GM18907 (cell line): ENCODE results near the gene SLC2A4.
"Not testable (repeated sequence)": the region's sequence is repeated elsewhere in the genome, so short reads cannot be mapped to it uniquely, and the experiment has no call there.

Experiments used
- ATAC-seq: cut with Tn5 transposase; IDR thresholded peaks from one replicate; pipeline ENCODE4 v1.9.1; 2021; ENCODE audit warnings: mild to moderate bottlenecking, moderate library complexity; ENCODE audit not compliant: unreplicated experiment

Gene SLC2A4

DNA sequence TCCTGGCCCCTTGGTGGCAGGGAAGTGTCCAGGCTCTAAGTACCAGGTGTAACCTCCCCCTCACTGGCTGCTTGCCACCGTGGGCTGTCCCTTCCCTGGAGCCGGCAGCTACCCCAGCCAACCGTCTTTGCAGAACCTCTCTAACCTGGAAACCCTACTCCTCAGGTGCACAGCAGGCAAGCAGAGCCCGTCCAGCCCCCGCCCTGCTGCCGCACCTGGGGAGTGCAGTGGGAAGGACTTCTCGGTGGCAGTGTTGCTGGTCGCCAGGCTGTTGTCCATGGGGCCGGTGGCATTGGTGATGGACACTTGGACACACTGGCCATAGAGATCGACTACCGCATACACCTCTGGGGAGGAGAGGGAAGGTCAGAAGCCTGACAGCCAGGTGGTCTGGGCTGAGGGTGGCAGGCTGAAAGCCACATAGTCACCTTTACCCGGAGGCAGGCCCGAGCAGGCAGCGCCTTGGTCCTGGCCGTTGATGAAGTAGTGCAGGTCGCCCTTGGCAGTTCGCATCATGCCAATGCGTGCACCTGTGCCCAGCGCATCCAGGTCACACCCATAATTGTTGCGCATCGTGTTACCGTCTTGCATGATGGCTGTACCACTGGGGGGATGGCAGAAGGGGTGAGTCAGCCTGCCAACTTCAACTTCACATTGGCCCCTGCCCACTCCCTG is 41.1 kb downstream of the SLC2A4 start:
- no peak for ATAC-seq

DNA sequence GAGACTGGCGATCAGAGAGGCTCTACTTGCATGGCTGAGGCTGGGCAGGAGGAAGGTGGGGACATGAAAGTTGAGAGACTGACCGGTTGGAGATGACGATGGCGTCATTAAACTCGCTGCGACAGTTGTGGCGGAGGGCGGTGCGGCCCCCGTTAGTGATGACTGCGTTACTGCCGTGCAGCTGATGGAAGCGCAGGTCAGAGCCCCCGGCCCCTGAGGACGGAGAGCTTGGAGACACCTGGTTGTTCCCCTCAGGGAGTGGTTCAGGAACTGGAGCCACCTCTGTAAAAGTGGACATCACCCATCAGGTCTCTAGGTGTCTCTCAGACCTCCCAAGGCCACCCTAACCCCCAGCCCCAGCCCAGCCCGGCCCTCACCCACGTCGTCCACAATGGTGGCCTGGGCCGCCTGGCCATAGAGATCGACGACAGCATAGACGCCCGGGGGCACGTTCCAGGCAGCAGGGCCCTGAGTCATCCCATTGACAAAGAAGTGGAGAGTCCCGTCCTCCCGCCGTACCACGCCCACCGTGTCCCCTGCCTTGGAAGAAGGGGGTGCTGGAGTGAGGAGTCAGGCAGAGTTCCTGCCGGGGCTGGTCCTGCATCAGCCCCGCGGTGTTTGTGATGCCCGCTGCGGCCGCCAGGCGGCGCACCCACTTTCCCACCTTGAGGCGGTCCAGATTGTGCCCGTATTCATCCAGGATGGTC is 42.4 kb downstream of the SLC2A4 start:
- ATAC-seq: no peak

DNA sequence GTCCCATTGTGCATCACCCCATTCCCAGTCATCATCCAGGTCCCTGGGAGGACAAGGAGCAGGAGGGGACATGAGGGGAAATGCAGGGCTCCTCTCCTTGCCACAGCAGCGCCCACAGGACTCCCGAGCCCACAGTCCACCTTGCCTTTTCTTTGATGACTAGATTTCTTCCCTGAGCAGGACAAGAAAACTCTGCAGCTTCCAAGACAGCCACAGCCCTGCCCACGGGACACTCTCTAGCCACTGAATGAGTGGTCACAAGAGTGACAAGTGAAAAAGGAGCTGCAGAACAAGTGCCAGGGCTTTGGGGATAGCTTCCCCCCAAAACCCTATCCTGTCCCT is 42.9 kb downstream of the SLC2A4 start:
- no peak for ATAC-seq

DNA sequence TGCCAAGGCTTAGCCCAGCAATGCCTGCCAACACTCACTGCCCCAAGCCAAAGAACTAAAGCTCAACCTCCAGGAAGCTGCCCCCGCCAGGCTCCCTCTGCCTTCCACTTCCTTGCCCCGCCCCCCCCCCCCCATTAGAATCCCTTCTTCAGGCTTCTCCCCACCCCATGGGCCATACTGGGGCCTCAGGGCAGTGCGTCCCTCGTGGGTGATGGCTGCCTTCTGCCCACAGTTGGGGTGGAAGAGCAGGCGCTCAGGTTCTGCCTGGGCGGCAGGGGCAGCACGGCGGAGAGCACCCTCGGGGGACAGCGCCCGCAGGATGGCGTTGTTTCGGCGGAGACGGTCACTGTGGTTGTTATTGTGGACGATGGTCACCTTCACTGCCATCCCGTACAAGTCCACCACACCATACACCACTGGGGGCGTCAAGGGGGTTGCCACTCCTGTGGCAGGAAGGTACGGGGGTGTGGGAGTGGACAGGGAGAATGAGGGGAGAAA is 43.6 kb downstream of the SLC2A4 start:
- ATAC-seq: no peak

DNA sequence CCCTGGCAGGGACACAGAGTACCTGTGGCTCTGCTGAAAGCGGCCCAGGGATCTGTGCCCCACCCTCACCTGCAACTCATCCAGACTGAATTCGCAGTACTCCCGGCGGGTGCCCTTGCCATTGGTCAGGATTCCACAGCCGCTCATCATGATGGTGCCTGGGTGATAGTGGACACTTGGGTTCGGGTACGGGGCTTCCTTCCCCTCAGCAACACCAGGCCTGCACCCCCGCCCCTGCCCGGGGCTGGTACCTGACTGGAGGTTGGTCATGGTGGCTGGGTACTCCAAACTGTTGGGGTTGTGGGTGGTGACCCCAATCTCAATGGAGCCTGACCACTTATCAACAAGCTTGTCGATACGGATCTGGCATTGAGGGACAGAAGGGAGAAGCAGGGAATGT is 44.7 kb downstream of the SLC2A4 start:
- ATAC-seq: no peak

DNA sequence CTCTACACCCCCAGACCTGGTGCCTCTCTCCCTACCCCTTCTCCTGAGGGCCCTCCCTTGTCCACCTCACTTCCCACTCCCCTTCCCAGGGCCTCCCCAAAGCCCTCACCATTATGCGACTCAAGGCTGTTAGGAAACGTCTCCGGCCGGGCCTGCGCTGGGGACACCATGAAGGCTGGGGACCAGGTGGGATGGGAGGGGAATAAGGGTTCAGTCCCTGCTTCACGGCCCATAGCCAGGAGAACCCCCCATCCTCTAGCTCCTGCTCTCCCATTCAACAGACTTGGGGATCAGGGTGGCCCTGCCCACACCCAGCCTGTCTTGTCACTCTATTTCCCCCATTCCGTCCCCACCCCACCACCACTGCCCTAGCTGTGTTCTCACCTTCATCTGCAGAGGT is 45.5 kb downstream of the SLC2A4 start:
- ATAC-seq: no peak

DNA sequence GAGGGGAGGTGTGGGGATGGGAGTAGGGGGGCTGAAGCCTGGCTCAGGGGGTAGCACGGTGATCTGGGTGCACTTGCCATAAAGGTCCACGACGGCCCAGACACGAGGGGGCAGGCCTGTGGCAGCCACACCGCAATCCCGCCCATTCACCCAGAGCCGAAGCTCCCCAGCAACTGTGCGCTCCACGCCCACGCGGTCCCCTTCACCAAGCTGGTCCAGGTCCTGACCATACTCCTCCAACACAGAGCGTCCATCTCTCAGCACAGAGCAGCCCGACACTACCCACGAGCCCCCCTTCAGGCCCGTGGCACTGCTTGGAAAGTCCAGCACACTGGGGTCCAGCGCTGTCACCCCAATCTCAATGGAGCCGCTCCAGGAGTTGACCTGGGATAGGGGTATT is 46.0 kb downstream of the SLC2A4 start:
- ATAC-seq: no peak

DNA sequence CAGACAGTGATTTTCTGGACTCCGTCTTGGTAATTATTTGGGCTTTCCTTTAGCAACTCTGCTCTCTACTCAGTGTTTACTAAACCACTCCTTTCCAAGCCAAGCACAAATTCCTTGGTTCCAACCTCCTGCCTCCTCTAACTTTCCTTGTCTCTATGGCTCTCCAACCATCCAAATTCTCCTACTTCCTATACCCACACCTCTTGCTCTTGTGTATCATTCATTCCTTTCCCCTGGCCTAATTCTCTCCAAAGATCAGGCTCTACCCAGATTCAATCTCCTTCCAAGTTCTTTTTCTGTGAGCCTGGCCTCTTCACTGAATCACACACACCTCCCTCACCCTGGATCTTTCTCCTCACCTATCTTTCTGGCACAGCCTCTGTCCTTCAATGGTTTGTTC is 46.5 kb downstream of the SLC2A4 start:
- no peak for ATAC-seq

DNA sequence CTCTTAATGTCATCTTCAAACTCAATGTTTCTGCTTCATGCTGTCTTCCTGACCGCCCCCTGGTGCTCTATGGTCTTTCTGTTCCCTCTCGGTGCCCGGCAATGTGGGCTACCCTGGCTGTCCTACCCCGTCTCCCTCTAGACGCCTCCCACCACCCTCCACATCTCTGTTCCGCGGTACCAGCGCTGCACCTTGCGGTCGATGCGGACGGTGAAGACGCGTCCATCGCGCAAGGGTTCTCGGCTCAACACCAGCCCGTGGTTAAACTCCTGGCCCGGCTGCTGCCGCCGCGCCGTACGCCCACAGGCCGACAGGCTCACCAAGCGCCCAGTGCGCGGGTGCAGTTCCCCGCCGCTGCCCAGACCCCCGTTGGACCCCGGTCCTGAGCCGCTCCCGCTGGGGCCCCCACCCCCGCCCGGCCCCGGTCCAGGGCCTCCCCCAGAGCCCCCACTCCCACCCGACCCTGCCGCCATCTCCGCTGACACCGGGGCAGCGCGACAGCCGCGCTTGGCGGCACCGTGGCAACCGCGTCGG is 47.4 kb downstream of the SLC2A4 start, which contains the start of gene NEURL4:
NEURL4 (minus strand) TSS at position 496 of the 534 bp plus-strand sequence; CDS start at position 473, 23 bp downstream.
- ATAC-seq: peak; percentile 15

DNA sequence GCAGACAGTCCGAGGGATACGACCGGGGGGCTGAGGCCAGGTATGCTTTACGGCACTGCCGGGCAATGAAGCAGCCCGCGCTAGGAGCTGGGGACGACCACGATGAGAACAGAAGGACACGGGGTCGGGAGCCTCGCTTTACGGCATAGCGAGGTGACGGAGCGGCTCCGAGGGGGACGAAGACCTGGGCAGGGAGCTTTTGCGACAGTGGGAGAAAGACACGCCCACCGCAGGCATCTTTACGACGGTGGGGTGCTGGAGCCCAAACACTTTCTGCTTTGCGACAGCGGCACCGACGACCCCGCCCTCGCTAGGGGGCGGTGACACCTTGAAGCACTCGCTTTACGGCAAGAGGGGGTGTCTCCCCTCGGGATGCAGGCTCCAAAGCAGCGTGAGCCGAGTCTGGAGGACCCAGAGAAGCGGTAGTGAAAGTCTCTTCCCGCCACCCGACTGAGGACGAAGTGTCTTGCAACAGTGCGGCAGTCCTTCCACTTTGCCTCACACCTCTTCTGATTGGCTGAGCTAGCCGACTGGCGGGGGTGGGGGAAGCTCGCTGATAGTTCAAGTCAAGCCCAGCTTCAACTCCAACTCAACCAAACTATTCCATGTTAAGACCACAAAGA is 48.0 kb downstream of the SLC2A4 start:
- peak; percentile 68 for ATAC-seq

DNA sequence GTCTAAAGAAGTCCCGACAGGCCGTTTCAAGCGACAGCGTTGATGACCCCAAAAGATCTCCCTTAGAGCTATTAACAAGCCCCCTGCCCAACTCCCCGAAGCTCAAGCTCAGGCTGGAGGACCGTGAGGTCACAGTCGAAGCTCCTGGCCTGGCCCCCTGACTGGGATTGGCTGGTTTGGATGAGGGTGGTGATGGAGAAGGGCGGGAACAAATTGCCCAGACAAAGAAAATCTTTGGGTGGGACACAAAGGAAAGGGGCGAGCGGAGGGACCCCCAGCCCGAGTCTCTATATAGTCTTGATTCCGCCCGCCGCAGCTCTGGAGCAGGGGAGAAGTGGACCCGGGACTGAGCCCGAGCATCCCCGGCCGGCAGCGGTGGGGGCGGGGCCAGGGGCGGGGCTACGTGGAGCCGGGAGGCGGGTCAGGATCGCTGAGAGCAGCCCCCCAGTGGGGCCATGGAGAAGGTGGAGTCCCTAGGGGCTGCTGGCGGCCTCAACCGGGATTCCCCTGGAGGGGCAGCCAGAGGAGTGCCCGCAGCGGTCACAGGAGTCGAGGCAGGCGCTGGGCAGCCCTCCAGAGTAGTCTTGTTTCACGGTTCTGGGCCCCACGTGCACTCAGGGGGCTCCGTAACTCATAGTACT is 48.6 kb downstream of the SLC2A4 start:
- peak; percentile 42 for ATAC-seq

DNA sequence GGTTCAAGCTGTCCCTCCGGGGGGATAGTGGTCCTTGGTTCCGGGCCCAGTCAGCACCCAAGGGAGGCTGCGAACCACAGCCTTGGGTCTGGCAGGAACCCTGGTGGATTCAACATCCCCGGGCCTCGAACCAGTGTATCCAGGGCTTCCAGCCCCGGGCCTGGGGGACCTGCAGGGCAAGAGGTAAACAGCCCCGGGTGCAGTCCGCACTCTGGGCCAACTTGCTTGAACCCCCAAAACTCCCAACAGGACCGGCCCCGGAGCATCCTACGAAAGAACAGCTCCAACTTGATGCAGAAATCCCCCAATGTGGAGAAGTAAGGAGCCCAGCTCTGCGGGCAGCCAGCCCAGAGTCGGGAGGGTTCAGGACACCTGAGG is 49.1 kb downstream of the SLC2A4 start:
- ATAC-seq: peak; percentile 2

DNA sequence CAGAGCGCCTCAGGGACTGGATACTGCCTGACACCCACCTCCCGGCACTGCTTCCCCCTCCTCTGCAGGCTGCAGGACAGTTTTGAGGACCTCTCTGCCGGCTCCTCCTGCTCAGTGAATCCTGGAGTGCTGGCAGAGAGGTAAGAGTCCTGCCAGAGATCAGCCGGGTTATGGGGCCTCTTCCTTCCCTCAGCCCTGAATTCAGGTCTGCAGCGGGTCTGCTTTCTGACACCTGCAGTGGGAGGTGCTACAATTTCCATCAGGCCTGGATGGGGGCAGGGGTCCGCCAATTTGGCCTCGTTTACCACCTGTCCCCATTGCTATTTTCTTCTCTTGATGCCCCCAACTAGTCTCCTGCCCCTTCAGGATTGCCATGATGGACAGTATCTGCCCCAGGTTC is 50.6 kb downstream of the SLC2A4 start:
- no peak for ATAC-seq

DNA sequence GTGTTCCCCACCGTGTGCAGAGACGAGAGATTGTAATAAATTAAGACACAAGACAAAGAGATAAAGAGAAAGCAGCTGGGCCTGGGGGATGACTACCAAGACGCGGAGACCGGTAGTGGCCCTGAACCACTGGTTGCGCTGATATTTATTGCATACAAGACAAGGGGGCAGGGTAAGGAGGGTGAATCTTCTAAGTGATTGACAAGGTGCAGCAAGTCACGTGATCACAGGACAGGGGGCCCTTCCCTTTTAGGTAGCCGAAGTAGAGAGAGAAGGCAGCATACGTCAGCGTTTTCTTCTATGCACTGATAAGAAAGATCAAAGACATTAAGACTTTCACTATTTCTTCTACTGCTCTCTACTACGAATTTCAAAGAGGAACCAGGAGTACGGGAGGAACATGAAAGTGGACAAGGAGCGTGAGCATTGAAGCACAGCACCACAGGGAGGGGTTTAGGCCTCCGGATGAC is 51.1 kb downstream of the SLC2A4 start:
- ATAC-seq: not testable (repeated sequence)

DNA sequence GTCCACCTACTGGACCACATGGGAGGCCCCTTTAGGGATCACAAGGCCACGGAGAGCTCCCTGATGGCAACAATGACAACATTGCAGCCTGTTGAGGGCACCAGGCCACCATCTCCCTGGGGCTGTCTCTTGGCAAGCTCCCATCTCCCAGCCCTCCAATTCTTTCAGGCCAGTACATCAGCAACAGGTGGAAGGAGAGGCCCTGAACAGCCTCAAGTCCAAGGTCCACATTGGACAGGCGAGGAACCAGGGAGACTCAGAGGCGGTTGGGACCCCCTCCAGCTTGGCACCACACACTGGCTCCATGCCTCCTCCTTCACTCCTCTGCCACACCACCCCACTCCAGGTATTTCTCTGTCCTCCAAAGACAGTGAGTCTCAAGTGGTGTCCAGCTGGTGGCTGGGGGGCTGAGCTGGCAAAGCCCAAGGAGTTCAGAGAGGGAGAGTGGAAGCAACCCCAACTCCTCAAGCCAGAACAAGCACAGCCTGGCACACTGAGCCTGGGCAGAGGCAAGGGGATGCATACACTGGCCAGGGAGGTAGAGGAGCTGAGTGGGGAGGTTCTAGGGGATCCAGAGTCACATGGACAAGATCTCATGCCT is 53.5 kb downstream of the SLC2A4 start:
- ATAC-seq: no peak

DNA sequence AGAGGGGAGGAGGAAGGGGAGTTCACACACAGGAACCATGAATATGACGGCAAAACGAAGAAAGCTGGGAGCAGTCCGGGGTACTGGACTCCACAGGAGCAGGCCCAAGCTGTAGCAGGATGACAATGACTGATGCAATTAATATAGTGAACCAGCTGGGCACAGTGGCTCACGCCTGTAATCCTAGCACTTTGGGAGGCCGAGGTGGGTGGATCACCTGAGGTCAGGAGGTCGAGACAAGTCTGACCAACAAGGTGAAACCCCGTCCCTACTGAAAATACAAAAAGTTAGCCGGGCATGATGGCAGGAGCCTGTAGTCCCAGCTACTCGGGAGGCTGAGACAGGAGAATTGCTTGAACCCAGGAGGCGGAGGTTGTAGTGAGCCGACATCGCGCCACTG is 54.2 kb downstream of the SLC2A4 start:
- not testable (repeated sequence) for ATAC-seq

DNA sequence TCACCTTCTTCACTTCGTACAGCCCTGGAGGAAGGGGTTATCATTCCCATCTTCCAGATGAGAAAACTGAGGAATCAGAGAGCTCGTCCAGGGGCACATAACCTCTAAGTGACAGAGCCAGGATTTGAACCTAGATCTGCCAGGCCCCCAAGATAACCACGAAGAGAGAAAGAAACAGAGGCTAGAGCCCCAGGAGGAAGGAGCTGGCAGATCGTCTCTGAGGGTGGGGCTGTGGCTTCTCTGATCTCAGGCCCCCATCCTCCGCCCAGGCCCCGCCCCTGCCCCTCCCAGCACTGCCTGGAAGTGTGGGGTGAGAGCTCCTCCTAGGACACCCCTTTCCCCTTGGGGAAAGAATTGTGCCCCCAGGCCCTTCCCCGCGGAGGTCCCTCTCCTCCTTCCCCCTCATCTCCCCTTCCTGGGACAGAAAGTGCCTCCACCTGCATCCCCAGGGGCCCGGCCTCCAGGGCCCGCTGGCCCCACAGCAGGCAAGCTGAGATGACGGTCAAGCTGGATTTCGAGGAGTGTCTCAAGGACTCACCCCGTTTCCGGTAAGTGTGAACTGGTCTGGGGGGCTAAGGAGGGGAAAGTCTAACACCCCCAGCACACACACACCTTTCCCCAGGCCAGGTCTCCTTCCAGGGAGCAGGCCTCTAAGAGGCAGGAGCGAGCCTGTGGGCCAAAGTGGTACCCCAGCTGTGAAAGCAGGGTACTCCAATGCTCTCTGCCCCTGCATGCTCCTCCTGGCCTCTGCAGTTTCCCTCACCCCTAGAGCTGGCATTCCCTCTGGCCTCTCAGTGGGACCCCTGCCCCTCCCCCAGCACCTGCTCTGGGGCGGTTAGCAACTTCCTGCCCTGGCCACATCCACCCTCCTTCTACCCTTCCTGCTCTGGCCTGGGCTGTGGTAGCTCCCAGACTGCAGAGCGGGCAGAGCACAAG is 55.0 kb downstream of the SLC2A4 start, which contains the start of gene ACAP1:
ACAP1 (plus strand) TSS at position 290 of the 936 bp plus-strand sequence; CDS start at position 496, 206 bp downstream.
- ATAC-seq: peak; percentile 65

DNA sequence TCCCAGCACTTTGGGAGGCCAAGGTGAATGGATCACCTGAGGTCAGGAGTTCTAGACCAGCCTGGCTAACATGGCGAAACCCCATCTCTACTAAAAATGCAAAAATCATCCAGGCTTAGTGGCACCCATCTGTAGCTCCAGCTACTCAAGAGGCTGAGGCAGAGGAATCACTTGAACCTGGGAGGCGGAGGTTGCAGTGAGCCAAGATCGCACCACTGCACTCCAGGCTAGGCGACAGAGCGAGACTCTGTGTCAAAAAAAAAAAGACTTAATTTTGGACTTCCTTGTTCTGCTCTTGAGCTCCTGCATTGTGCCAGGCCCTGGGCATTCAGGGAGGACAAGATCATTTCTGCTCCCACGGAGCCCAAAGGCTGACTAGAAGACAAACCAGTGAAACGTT is 56.1 kb downstream of the SLC2A4 start:
- ATAC-seq: not testable (repeated sequence)
